HepG2 (cell line): ENCODE data around the gene GNB3. TPM values are rescaled to one million over a fixed set of nuclear protein-coding genes. Genes with fewer than 3 reads are reported as not detected.

Experiments used
- DPF2 ChIP-seq: sonication (generic); formaldehyde crosslinking; IDR thresholded peaks from 2 replicates; pipeline ENCODE4 v1.4.0; 2020; ENCODE audit warnings: mild to moderate bottlenecking, low read depth, missing genetic modification reagents, borderline replicate concordance
- ERF ChIP-seq: IDR thresholded peaks from 2 replicates; pipeline ENCODE4 v1.6.1; 2018; ENCODE audit warnings: missing biosample characterization, missing genetic modification reagents
- HIVEP1 ChIP-seq: sonication (generic); formaldehyde crosslinking; IDR thresholded peaks from 2 replicates; pipeline ENCODE4 v1.4.0; 2020; ENCODE audit warnings: mild to moderate bottlenecking, missing genetic modification reagents
- NFIB ChIP-seq: sonication (generic); formaldehyde crosslinking; IDR thresholded peaks from 2 replicates; pipeline ENCODE4 v1.9.0; 2021; ENCODE audit warnings: missing genetic modification reagents, mild to moderate bottlenecking, borderline replicate concordance
- PAX8 ChIP-seq: sonication (generic); formaldehyde crosslinking; IDR thresholded peaks from 2 replicates; pipeline ENCODE4 v1.8.0; 2022; ENCODE audit warnings: mild to moderate bottlenecking, missing genetic modification reagents, borderline replicate concordance
- POLR2AphosphoS5 ChIP-seq: IDR thresholded peaks from 2 replicates; pipeline ENCODE4 v1.6.1; 2012; ENCODE audit warnings: low read depth, low read length
- SP4 ChIP-seq: sonication (generic); formaldehyde crosslinking; IDR thresholded peaks from 2 replicates; pipeline ENCODE4 v1.8.1; 2023; ENCODE audit warnings: mild to moderate bottlenecking, missing genetic modification reagents
- SP5 ChIP-seq: IDR thresholded peaks from 2 replicates; pipeline ENCODE4 v1.6.1; 2016; ENCODE audit warnings: low read depth, borderline replicate concordance
- TBX2 ChIP-seq: sonication (generic); formaldehyde crosslinking; IDR thresholded peaks from 2 replicates; pipeline ENCODE4 v1.5.0; 2020; ENCODE audit warnings: missing genetic modification reagents, mild to moderate bottlenecking, borderline replicate concordance
- YY1 ChIP-seq: IDR thresholded peaks from 2 replicates; pipeline ENCODE4 v1.6.1; 2011; ENCODE audit warnings: low read length, low read depth, moderate library complexity, mild to moderate bottlenecking; ENCODE audit not compliant: insufficient read depth, insufficient replicate concordance
- ZC3H13 ChIP-seq: sonication (generic); formaldehyde crosslinking; IDR thresholded peaks from 2 replicates; pipeline ENCODE4 v1.8.1; 2023; ENCODE audit warnings: mild to moderate bottlenecking, missing genetic modification reagents, moderate library complexity
- ZC3H4 ChIP-seq: sonication (generic); formaldehyde crosslinking; IDR thresholded peaks from 2 replicates; pipeline ENCODE4 v1.4.0; 2020; ENCODE audit warnings: missing genetic modification reagents, borderline replicate concordance
- ZMYM3 ChIP-seq: sonication (generic); formaldehyde crosslinking; IDR thresholded peaks from 2 replicates; pipeline ENCODE4 v1.5.1; 2020; ENCODE audit warnings: mild to moderate bottlenecking, missing genetic modification reagents
- ZNF292 ChIP-seq: sonication (generic); formaldehyde crosslinking; IDR thresholded peaks from 2 replicates; pipeline ENCODE4 v1.8.1; 2022; ENCODE audit warnings: mild to moderate bottlenecking, low read depth, missing genetic modification reagents, borderline replicate concordance
- ZNF430 ChIP-seq: sonication (generic); formaldehyde crosslinking; IDR thresholded peaks from 2 replicates; pipeline ENCODE4 v1.9.0; 2021; ENCODE audit warnings: mild to moderate bottlenecking, missing genetic modification reagents
- ZNF556 ChIP-seq: sonication (generic); formaldehyde crosslinking; IDR thresholded peaks from 2 replicates; pipeline ENCODE4 v1.4.0; 2020; ENCODE audit warnings: mild to moderate bottlenecking, missing genetic modification reagents, borderline replicate concordance
- ZNF607 ChIP-seq: sonication (generic); formaldehyde crosslinking; IDR thresholded peaks from 2 replicates; pipeline ENCODE4 v1.5.1; 2020; ENCODE audit warnings: missing genetic modification reagents, mild to moderate bottlenecking, borderline replicate concordance
- ZNF670 ChIP-seq: sonication (generic); formaldehyde crosslinking; IDR thresholded peaks from 2 replicates; pipeline ENCODE4 v1.8.0; 2022; ENCODE audit warnings: mild to moderate bottlenecking, missing genetic modification reagents, borderline replicate concordance
- ZNF724P ChIP-seq: sonication (generic); formaldehyde crosslinking; IDR thresholded peaks from 2 replicates; pipeline ENCODE4 v1.8.0; 2022; ENCODE audit warnings: missing genetic modification reagents, borderline replicate concordance
- ZNF878 ChIP-seq: sonication (generic); formaldehyde crosslinking; IDR thresholded peaks from 2 replicates; pipeline ENCODE4 v1.8.1; 2023; ENCODE audit warnings: mild to moderate bottlenecking, missing genetic modification reagents, moderate library complexity
- polyA plus RNA-seq, 8 experiments: library from polyadenylated mRNA; depleted of rRNA in 3 of 8; stranded (reverse) in 7 of 8; unstranded in 1 of 8; fragments of >200 nt; fragmentation: Illumina TruSeq in 4 of 8; extraction: Trizol in 4 of 8; gene quantifications; 2 replicates each; pipeline versions ENCODE4 v1.2.1 to v1.2.3, GENCODE V29; 2011 to 2016; ENCODE audit warnings: low read depth in 4 of 8, missing spikeins in 1 of 8, mixed read lengths in 1 of 8; ENCODE audit not compliant: insufficient read depth in 1 of 8
- total RNA-seq, 5 experiments: library from RNA; depleted of rRNA; stranded (reverse); fragments of >200 nt; fragmentation: Illumina TruSeq; extraction: Trizol; gene quantifications; 2 replicates each; pipeline ENCODE4 v1.2.3, GENCODE V29; 2016; ENCODE audit warnings: low read depth in 1 of 5
- TF ChIP-seq, protein P1 (sequence below): sonication (generic); formaldehyde crosslinking; IDR thresholded peaks from 2 replicates; pipeline ENCODE4 v1.9.0; 2022; ENCODE audit warnings: missing genetic modification reagents, mild to moderate bottlenecking, borderline replicate concordance
- TF ChIP-seq, protein P2 (sequence below): IDR thresholded peaks from 2 replicates; pipeline ENCODE4 v1.6.1; 2018; ENCODE audit warnings: missing genetic modification reagents
- TF ChIP-seq, protein P3 (sequence below): sonication (generic); formaldehyde crosslinking; IDR thresholded peaks from 2 replicates; pipeline ENCODE4 v1.4.0; 2020; ENCODE audit warnings: missing genetic modification reagents, low read depth, mild to moderate bottlenecking, borderline replicate concordance
- TF ChIP-seq, protein P4 (sequence below): sonication (generic); formaldehyde crosslinking; IDR thresholded peaks from 2 replicates; pipeline ENCODE4 v1.8.0; 2022; ENCODE audit warnings: low read depth, missing genetic modification reagents

GNB3 gene
- total and polyA plus RNA-seq, 2 of the 13 experiments (the other 11 are each of a cell fraction or from before 2014, with no cell fraction given) = 1.3 to 3.6 TPM

DNA sequence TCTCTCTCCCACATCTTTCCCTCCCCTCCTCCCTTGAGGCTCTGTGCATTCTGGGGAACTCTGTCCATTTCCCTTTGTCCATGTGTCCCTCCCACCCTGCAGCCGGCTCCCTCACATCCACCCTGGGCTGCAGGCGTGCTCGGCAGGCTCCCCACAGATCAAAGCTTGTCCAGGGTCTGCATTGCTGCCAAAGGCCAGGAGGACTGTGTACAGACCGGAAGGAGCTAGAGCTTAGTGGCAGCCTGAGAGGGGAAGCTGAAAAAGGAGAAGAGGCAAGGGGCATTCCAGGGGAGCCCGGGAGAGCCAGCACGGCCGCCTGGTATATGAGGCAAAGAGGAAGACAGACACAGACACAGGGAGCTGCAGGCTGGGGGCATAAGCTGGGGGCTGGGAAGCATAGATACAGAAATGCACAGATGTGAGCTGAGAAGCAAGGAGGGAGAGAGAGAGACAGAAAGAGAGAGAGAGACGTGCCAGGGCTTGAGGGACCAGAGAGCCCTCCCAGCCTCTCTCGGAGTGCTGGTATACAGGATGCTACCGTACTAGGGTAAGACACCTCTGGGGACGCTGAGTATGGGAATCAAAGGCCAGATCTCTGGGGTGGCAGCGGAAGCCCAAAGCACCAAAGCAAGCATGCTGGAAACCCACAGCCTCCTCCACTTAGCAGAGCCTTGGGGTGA, 48.1 kb upstream of the GNB3 start (continued):
- TF ChIP-seq, protein P1, sequence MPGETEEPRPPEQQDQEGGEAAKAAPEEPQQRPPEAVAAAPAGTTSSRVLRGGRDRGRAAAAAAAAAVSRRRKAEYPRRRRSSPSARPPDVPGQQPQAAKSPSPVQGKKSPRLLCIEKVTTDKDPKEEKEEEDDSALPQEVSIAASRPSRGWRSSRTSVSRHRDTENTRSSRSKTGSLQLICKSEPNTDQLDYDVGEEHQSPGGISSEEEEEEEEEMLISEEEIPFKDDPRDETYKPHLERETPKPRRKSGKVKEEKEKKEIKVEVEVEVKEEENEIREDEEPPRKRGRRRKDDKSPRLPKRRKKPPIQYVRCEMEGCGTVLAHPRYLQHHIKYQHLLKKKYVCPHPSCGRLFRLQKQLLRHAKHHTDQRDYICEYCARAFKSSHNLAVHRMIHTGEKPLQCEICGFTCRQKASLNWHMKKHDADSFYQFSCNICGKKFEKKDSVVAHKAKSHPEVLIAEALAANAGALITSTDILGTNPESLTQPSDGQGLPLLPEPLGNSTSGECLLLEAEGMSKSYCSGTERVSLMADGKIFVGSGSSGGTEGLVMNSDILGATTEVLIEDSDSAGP = peak; percentile 87; the same call in 1 of the 2 replicates
- TF ChIP-seq ZNF292 (CRISPR knock-in tag) = peak; percentile 100
- peak; percentile 74; the same call in 1 of the 2 replicates for TF ChIP-seq DPF2 (CRISPR knock-in tag)
- TF ChIP-seq ZNF430 (CRISPR knock-in tag) = peak; percentile 93
- peak; percentile 56; the same call in 1 of the 2 replicates for TF ChIP-seq ZNF607 (CRISPR knock-in tag)
- TF ChIP-seq ZNF724P (CRISPR knock-in tag) = no peak
- no peak for TF ChIP-seq YY1
- TF ChIP-seq, protein P2, sequence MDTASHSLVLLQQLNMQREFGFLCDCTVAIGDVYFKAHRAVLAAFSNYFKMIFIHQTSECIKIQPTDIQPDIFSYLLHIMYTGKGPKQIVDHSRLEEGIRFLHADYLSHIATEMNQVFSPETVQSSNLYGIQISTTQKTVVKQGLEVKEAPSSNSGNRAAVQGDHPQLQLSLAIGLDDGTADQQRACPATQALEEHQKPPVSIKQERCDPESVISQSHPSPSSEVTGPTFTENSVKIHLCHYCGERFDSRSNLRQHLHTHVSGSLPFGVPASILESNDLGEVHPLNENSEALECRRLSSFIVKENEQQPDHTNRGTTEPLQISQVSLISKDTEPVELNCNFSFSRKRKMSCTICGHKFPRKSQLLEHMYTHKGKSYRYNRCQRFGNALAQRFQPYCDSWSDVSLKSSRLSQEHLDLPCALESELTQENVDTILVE = 0 out of 2 replicates have a peak, but pooled peaks have one; percentile 38
- 0 out of 2 replicates have a peak, but pooled peaks have one; percentile 45 for TF ChIP-seq ZNF670 (CRISPR knock-in tag)
- peak; percentile 91 for TF ChIP-seq ZMYM3 (CRISPR knock-in tag)
- peak; percentile 77; the same call in 1 of the 2 replicates for TF ChIP-seq ERF (CRISPR knock-in tag)
- TF ChIP-seq SP4 (CRISPR knock-in tag) = peak; percentile 68; the same call in 1 of the 2 replicates
- TF ChIP-seq, protein P3, sequence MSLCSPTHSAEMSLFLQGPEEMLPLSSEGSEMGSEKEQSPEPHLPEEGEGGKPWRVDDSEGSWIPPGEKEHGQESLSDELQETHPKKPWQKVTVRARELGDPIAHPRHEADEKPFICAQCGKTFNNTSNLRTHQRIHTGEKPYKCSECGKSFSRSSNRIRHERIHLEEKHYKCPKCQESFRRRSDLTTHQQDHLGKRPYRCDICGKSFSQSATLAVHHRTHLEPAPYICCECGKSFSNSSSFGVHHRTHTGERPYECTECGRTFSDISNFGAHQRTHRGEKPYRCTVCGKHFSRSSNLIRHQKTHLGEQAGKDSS (CRISPR knock-in tag) = 0 out of 2 replicates have a peak, but pooled peaks have one; percentile 27
- TF ChIP-seq TBX2 (CRISPR knock-in tag) = peak; percentile 75; the same call in 1 of the 2 replicates
- peak; percentile 29; the same call in 1 of the 2 replicates for TF ChIP-seq HIVEP1 (CRISPR knock-in tag)
- peak; percentile 93 for TF ChIP-seq SP5 (CRISPR knock-in tag)
- peak; percentile 65 for TF ChIP-seq POLR2AphosphoS5
- peak; percentile 90 for TF ChIP-seq ZNF878 (CRISPR knock-in tag)
- TF ChIP-seq ZC3H13 (CRISPR knock-in tag) = peak; percentile 87
- no peak for TF ChIP-seq PAX8 (CRISPR knock-in tag)
- TF ChIP-seq, protein P4, sequence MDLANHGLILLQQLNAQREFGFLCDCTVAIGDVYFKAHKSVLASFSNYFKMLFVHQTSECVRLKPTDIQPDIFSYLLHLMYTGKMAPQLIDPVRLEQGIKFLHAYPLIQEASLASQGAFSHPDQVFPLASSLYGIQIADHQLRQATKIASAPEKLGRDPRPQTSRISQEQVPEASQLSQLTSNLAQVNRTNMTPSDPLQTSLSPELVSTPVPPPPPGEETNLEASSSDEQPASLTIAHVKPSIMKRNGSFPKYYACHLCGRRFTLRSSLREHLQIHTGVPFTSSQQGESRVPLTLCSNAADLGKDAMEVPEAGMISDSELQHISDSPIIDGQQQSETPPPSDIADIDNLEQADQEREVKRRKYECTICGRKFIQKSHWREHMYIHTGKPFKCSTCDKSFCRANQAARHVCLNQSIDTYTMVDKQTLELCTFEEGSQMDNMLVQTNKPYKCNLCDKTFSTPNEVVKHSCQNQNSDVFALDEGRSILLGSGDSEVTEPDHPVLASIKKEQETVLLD (CRISPR knock-in tag) = no peak
- TF ChIP-seq NFIB = no peak
- peak; percentile 71; the same call in 1 of the 2 replicates for TF ChIP-seq ZNF556
- TF ChIP-seq ZC3H4 (CRISPR knock-in tag) = no peak
